ENCODE data around the gene SYT15. TPM values are rescaled to one million over a fixed set of nuclear protein-coding genes. Genes with fewer than 3 reads are reported as not detected.

SYT15 gene
- total RNA-seq, 1 experiment from 2014 or later, result 0.59 TPM

- no peaks in the 10 kb centered on the region for H3K36me3 Mint-ChIP-seq (ENCODE audit: insufficient read depth in 1 of 3, low read depth in 3 of 3)
- H3K14ac ChIP-seq (ENCODE audit: insufficient read depth, low read length), result peak within 1 kb of the TSS; percentile 49
- no peaks in the 10 kb centered on the region for H3K27me3 Mint-ChIP-seq (ENCODE audit: low read depth)
- H3K27ac ChIP-seq (ENCODE audit: insufficient read length, low read depth, low read length), result no peak within 1 kb of the TSS
- no peak within 1 kb of the TSS for H2BK12ac ChIP-seq (ENCODE audit: insufficient read length, low read depth, low read length)
- H3K9me3 Mint-ChIP-seq, result no peaks in the 10 kb centered on the region
- no peak within 1 kb of the TSS for H4K91ac ChIP-seq (ENCODE audit: insufficient read length, low read depth, low read length)
- no peaks in the 10 kb centered on the region for H3K79me2 ChIP-seq (ENCODE audit: insufficient read depth, low read length)
- H3K27ac Mint-ChIP-seq, result peak within 1 kb of the TSS in 2 of 3 experiments; percentile 29 to 90; a peak in 4 of 7 replicates
- no peaks in the 10 kb centered on the region for H3K79me1 ChIP-seq (ENCODE audit: insufficient read depth, low read depth, low read length, poor library complexity, severe bottlenecking)
- H2BK20ac ChIP-seq (ENCODE audit: low read depth, low read length, poor library complexity, severe bottlenecking), result no peak within 1 kb of the TSS
- H3K18ac ChIP-seq (ENCODE audit: insufficient read length, low read depth, low read length), result peak within 1 kb of the TSS; percentile 6
- peak within 1 kb of the TSS in 1 of 2 experiments; percentile 81; a peak in 4 of 5 replicates for H3K4me3 Mint-ChIP-seq
- no peak within 1 kb of the TSS for H2BK15ac ChIP-seq (ENCODE audit: low read depth, low read length)
- peak within 1 kb of the TSS; percentile 43 for H3K4me2 ChIP-seq (ENCODE audit: insufficient read depth, insufficient read length, low read length)
- peaks cover 3 to 4% of the 10 kb centered on the region in 2 experiments; a peak in 3 of 4 replicates for H3K4me1 Mint-ChIP-seq
- H3K4ac ChIP-seq (ENCODE audit: low read depth, low read length), result no peak within 1 kb of the TSS
- H2AK5ac ChIP-seq (ENCODE audit: insufficient read length, low read length), result no peak within 1 kb of the TSS
- H3K9me3 ChIP-seq (ENCODE audit: control insufficient read depth, low read depth, low read length), result no peaks in the 10 kb centered on the region
- no peak within 1 kb of the TSS for H2AFZ ChIP-seq (ENCODE audit: low read length)
- peaks cover 14% of the 10 kb centered on the region for H3K23me2 ChIP-seq (ENCODE audit: insufficient read length, low read depth, low read length, poor library complexity, severe bottlenecking)
- H3K23ac ChIP-seq (ENCODE audit: insufficient read length, low read depth, low read length), result no peak within 1 kb of the TSS
- no peak within 1 kb of the TSS for H4K5ac ChIP-seq (ENCODE audit: insufficient read length, low read depth, low read length)
- H3K4me1 ChIP-seq (ENCODE audit: insufficient read depth, low read length), result peaks cover 4% of the 10 kb centered on the region; the same call in 1 of the 2 replicates
- peaks cover 2% of the 10 kb centered on the region; the same call in 1 of the 2 replicates for H3K27me3 ChIP-seq (ENCODE audit: insufficient read depth, low read length)
- no peak within 1 kb of the TSS for H2BK5ac ChIP-seq (ENCODE audit: insufficient read length, low read length)
- TF ChIP-seq CTCF (conservative IDR thresholded peaks at IDR 0.05), result no peak
- peak; percentile 92 for DNase-seq
- no peak within 1 kb of the TSS for H4K8ac ChIP-seq (replicated peaks; ENCODE audit: insufficient read length, low read depth, low read length)
- no peak within 1 kb of the TSS for H2BK120ac ChIP-seq (ENCODE audit: low read depth, low read length, poor library complexity, severe bottlenecking)
- H3K9ac ChIP-seq (ENCODE audit: extremely low read depth, insufficient read length, low read length), result peak within 1 kb of the TSS; percentile 27
- H4K20me1 ChIP-seq (ENCODE audit: control insufficient read depth, insufficient read depth, insufficient read length), result no peaks in the 10 kb centered on the region
- H3K56ac ChIP-seq (ENCODE audit: insufficient read length, low read depth, low read length), result no peak within 1 kb of the TSS
- H3T11ph ChIP-seq (ENCODE audit: low read length), result no peak within 1 kb of the TSS
- WGBS (ENCODE audit: extremely low coverage, insufficient read length, low lambda C conversion rate), result no CpG with 5 or more reads among the region's 74 CpGs
Observed at GRCh38 chr10:46556515-46557318, 22.2 kb upstream of the SYT15 start, which contains the start of gene GPRIN2. TSS of gene GPRIN2 (minus strand) at chr10:46556658. CDS start at chr10:46550736, 5,922 bp downstream.
